Nephron progenitor cell (in vitro differentiated cells): ENCODE results near the gene BEST1.

ENCODE experiments used
- DNase-seq: peaks from one replicate; pipeline ENCODE4 v3.0.0; 2021
- H3K27ac Mint-ChIP-seq: 2 replicates; pipeline ENCODE4 v1.8.0; 2021; ENCODE audit warnings: mild to moderate bottlenecking, moderate library complexity, mixed read lengths
- H3K27me3 Mint-ChIP-seq: 2 replicates; pipeline ENCODE4 v1.8.0; 2021; ENCODE audit warnings: mild to moderate bottlenecking, low read depth, mixed read lengths; ENCODE audit not compliant: poor library complexity
- H3K36me3 Mint-ChIP-seq: 2 replicates; pipeline ENCODE4 v1.8.0; 2021; ENCODE audit warnings: low read depth, mixed read lengths
- H3K4me1 Mint-ChIP-seq: 2 replicates; pipeline ENCODE4 v1.8.0; 2021; ENCODE audit warnings: mixed read lengths
- H3K4me3 Mint-ChIP-seq: 2 replicates; pipeline ENCODE4 v1.8.0; 2021; ENCODE audit warnings: mild to moderate bottlenecking, moderate library complexity, mixed read lengths
- H3K9me3 Mint-ChIP-seq: 2 replicates; pipeline ENCODE4 v1.8.0; 2021; ENCODE audit warnings: mild to moderate bottlenecking, moderate library complexity, mixed read lengths
- TF ChIP-seq, protein P1 (sequence below): fragments of 200-600 bp; sonication (generic); IDR thresholded peaks from 2 replicates; pipeline ENCODE4 v1.5.0; 2021; ENCODE audit warnings: antibody characterized with exemption

Gene BEST1

DNA sequence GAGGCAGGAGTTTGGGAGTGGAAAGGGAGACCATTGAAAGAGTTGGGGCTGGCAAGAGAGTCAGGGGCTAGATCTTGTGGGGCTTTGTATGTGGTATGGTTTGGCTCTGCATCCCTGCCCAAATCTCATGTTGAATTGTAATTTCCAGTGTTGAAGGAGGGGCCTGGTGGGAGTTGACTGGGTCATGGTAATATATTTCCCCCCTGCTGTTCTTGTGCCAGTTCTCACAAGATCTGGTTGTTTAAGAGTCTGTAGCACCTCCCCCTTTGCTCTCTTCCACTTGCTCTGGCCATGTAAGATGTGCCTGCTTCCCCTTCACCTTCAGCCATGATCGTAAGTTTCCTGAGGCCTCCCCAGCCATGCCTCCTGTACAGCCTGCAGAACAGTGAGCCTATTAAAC is 22.6 kb upstream of the BEST1 start:
- TF ChIP-seq, protein P1, sequence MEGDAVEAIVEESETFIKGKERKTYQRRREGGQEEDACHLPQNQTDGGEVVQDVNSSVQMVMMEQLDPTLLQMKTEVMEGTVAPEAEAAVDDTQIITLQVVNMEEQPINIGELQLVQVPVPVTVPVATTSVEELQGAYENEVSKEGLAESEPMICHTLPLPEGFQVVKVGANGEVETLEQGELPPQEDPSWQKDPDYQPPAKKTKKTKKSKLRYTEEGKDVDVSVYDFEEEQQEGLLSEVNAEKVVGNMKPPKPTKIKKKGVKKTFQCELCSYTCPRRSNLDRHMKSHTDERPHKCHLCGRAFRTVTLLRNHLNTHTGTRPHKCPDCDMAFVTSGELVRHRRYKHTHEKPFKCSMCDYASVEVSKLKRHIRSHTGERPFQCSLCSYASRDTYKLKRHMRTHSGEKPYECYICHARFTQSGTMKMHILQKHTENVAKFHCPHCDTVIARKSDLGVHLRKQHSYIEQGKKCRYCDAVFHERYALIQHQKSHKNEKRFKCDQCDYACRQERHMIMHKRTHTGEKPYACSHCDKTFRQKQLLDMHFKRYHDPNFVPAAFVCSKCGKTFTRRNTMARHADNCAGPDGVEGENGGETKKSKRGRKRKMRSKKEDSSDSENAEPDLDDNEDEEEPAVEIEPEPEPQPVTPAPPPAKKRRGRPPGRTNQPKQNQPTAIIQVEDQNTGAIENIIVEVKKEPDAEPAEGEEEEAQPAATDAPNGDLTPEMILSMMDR, result no peak
- H3K27ac Mint-ChIP-seq, result peak overlapping the region; percentile 62
- peaks cover 65% of the 10 kb centered on the region for H3K4me1 Mint-ChIP-seq
- peaks cover 11% of the 10 kb centered on the region for H3K27me3 Mint-ChIP-seq
- peaks cover 28% of the 10 kb centered on the region for H3K9me3 Mint-ChIP-seq
- H3K36me3 Mint-ChIP-seq, result no peaks in the 10 kb centered on the region
- H3K4me3 Mint-ChIP-seq, result no peak overlapping the region
- DNase-seq, result no peak

DNA sequence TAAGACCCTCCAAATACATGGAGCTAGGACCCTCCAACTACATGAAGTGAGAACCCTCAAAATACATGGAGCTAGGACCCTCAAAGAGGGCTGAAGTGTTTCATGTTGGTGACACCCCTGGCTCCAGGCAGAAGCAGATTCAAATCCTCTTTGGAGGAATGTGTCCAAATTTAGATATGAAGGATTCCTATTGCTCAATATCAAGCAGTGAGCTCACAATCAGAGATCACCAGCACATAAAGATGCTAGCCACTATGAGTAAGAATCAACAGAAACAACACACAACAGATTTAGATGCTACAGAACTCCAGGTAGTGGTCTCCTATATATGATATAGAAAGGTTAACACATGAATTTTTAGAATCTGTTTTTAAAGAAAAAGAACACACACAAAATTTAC is 21.5 kb upstream of the BEST1 start:
- Mint-ChIP-seq H3K9me3 (peaks cover 36% of the 10 kb centered on the region), H3K27ac (no peak overlapping the region), H3K36me3 (no peaks in the 10 kb centered on the region), H3K4me1 (peaks cover 54% of the 10 kb centered on the region), H3K4me3 (no peak overlapping the region), H3K27me3 (peaks cover 13% of the 10 kb centered on the region)
- TF ChIP-seq, protein P1, result no peak
- no peak for DNase-seq

- TF ChIP-seq, protein P1, result no peak
- Mint-ChIP-seq H3K36me3 (no peaks in the 10 kb centered on the region), H3K4me3 (peak overlapping the region; percentile 1), H3K9me3 (peaks cover 51% of the 10 kb centered on the region), H3K27ac (peak overlapping the region; percentile 26), H3K27me3 (peaks cover 12% of the 10 kb centered on the region), H3K4me1 (peaks cover 31% of the 10 kb centered on the region)
- DNase-seq, result no peak
Observed at GRCh38 chr11:61930933-61931332, 19.2 kb upstream of the BEST1 start.

GRCh38 chr11:61935861-61936260 is 14.3 kb upstream of the BEST1 start:
- DNase-seq, result no peak
- TF ChIP-seq, protein P1, result no peak
- no peaks in the 10 kb centered on the region for H3K36me3 Mint-ChIP-seq
- no peak overlapping the region for H3K27ac Mint-ChIP-seq
- H3K9me3 Mint-ChIP-seq, result peaks cover 66% of the 10 kb centered on the region
- H3K27me3 Mint-ChIP-seq, result peaks cover 15% of the 10 kb centered on the region
- H3K4me1 Mint-ChIP-seq, result peaks cover 9% of the 10 kb centered on the region
- H3K4me3 Mint-ChIP-seq, result no peak overlapping the region

GRCh38 chr11:61940466-61940865 is 9.7 kb upstream of the BEST1 start:
- Mint-ChIP-seq H3K9me3 (peaks cover 38% of the 10 kb centered on the region), H3K27me3 (peaks cover 34% of the 10 kb centered on the region), H3K4me1 (no peaks in the 10 kb centered on the region), H3K36me3 (no peaks in the 10 kb centered on the region), H3K27ac (no peak overlapping the region), H3K4me3 (no peak overlapping the region)
- TF ChIP-seq, protein P1, result no peak
- no peak for DNase-seq

DNA sequence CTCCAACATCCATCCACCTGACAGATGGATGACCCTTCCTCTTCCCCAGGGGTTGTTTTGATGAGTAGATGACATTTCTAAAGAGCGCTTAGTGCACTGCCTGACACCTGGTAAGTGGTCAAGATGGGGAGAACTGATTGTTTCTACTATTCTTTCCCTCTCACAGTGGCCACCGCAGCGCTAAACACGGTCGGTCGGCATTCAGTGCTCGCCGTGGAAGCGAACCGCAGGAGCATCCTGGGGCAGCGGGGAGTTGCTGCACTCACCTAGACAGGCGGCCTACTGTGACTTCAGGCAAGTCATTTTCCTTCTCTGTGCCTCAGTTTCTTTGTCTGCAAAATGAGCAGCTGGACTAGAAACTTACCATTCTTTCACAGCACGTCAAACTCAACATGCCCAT is 5.0 kb upstream of the BEST1 start:
- TF ChIP-seq, protein P1, result no peak
- Mint-ChIP-seq H3K27me3 (peaks cover 41% of the 10 kb centered on the region), H3K27ac (no peak overlapping the region), H3K4me3 (no peak overlapping the region), H3K4me1 (peaks cover 21% of the 10 kb centered on the region), H3K9me3 (no peaks in the 10 kb centered on the region), H3K36me3 (no peaks in the 10 kb centered on the region)
- DNase-seq, result no peak
